ENCODE data around the gene EFCAB10.

DNA sequence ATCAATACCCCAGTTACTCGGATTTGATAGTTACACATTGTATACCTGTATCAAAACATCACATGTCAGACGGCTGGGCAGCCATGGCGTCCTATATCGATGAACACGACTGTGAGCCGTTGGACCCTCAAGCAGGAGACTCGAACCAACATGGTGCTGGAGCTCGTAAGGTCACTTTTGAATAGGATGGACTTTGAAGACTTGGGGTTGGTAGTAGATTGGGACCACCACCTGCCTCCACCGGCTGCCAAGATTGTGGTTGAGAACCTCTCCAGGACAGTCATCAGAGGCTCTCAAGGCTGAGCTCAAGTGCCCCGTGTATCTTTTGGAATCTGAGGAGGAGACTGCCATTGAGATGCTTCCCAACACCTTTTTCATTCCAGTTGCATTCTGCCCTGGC is 51.2 kb downstream of the EFCAB10 start:
- TF ChIP-seq FOXJ3 (CRISPR knock-in tag; IDR thresholded peaks at IDR 0.05; ENCODE audit: borderline replicate concordance), result no peak
- TF ChIP-seq, protein P1, sequence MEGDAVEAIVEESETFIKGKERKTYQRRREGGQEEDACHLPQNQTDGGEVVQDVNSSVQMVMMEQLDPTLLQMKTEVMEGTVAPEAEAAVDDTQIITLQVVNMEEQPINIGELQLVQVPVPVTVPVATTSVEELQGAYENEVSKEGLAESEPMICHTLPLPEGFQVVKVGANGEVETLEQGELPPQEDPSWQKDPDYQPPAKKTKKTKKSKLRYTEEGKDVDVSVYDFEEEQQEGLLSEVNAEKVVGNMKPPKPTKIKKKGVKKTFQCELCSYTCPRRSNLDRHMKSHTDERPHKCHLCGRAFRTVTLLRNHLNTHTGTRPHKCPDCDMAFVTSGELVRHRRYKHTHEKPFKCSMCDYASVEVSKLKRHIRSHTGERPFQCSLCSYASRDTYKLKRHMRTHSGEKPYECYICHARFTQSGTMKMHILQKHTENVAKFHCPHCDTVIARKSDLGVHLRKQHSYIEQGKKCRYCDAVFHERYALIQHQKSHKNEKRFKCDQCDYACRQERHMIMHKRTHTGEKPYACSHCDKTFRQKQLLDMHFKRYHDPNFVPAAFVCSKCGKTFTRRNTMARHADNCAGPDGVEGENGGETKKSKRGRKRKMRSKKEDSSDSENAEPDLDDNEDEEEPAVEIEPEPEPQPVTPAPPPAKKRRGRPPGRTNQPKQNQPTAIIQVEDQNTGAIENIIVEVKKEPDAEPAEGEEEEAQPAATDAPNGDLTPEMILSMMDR (IDR thresholded peaks at IDR 0.05), result no peak
- no peak for TF ChIP-seq FOXP4 (CRISPR knock-in tag; IDR thresholded peaks at IDR 0.05)
- no peak for TF ChIP-seq ATF2 (CRISPR knock-in tag; IDR thresholded peaks at IDR 0.05; ENCODE audit: borderline replicate concordance, low read depth)
- TF ChIP-seq SP1 (CRISPR knock-in tag; conservative IDR thresholded peaks at IDR 0.05), result no peak

All from WTC11 (cell line).